ENCODE data around the gene PLA2R1. TPM values are rescaled to one million over a fixed set of nuclear protein-coding genes. Genes with fewer than 3 reads are reported as not detected.

PLA2R1 gene
- total RNA-seq, 1 experiment from 2014 or later = 5.7 TPM

- CTCF ChIA-PET = no interaction called here
Observed at GRCh38 chr2:160029270-160029628, 33.2 kb downstream of the PLA2R1 start.

GRCh38 chr2:160028431-160029269 lies 33.8 kb downstream of the PLA2R1 start:
- BruUV-seq (replicated peaks) = no TSS peak
- TF ChIP-seq CTCF (IDR thresholded peaks at IDR 0.05) (no peak), POLR2AphosphoS5 (IDR thresholded peaks at IDR 0.05; ENCODE audit: low read depth, low read length) (no peak), SIN3A (IDR thresholded peaks at IDR 0.05; ENCODE audit: borderline replicate concordance, insufficient read depth, low read depth, low read length) (no peak), REST (IDR thresholded peaks at IDR 0.05; ENCODE audit: insufficient read depth in 1 of 2, low read depth in 2 of 2, low read length in 1 of 2) (no peak), TCF7L2 (IDR thresholded peaks at IDR 0.05; ENCODE audit: low read depth, low read length) (no peak)
- no peak overlapping the region for H3K4me3 ChIP-seq (ENCODE audit: low read depth in 2 of 2, low read length in 2 of 2)
- no peaks in the 10 kb centered on the region for H3K4me1 ChIP-seq (ENCODE audit: control insufficient read depth, insufficient read depth, low read length)
- in situ Hi-C loops (cut with HindIII; ENCODE audit: low pct_unique_long_range_greater_than_20kb, low sequenced_read_pairs) = no loop called here
- no peak for ATAC-seq
- no peak for DNase-seq (ENCODE audit: low read depth, low spot score)
- H3K9me3 ChIP-seq (ENCODE audit: control insufficient read depth, insufficient read depth, low read depth, low read length) = no peaks in the 10 kb centered on the region
- intact Hi-C loops (cut with micrococcal nuclease; ENCODE audit: unreplicated experiment) = no loop called here
- H3K27me3 ChIP-seq (ENCODE audit: control insufficient read depth, insufficient read depth, low read length) = no peaks in the 10 kb centered on the region
- ChIA-PET CTCF (no interaction called here), POLR2A (no interaction called here)
- H3K36me3 ChIP-seq (ENCODE audit: control insufficient read depth, insufficient read depth, low read length) = no peaks in the 10 kb centered on the region
- H3K27ac ChIP-seq (ENCODE audit: low read length) = no peak overlapping the region

More at GRCh38 chr2:160029270-160029628, 33.2 kb downstream of the PLA2R1 start:
- no peak for ATAC-seq
- TF ChIP-seq POLR2AphosphoS5 (IDR thresholded peaks at IDR 0.05; ENCODE audit: low read depth, low read length) = no peak
- no peak for TF ChIP-seq CTCF (IDR thresholded peaks at IDR 0.05)
- no peak for TF ChIP-seq REST (IDR thresholded peaks at IDR 0.05; ENCODE audit: insufficient read depth in 1 of 2, low read depth in 2 of 2, low read length in 1 of 2)
- no peak for TF ChIP-seq TCF7L2 (IDR thresholded peaks at IDR 0.05; ENCODE audit: low read depth, low read length)
- no peak for TF ChIP-seq SIN3A (IDR thresholded peaks at IDR 0.05; ENCODE audit: borderline replicate concordance, insufficient read depth, low read depth, low read length)
- Histone ChIP-seq H3K4me1 (ENCODE audit: control insufficient read depth, insufficient read depth, low read length) (no peaks in the 10 kb centered on the region), H3K27ac (ENCODE audit: low read length) (no peak overlapping the region), H3K9me3 (ENCODE audit: control insufficient read depth, insufficient read depth, low read depth, low read length) (no peaks in the 10 kb centered on the region), H3K36me3 (ENCODE audit: control insufficient read depth, insufficient read depth, low read length) (no peaks in the 10 kb centered on the region), H3K4me3 (ENCODE audit: low read depth in 2 of 2, low read length in 2 of 2) (no peak overlapping the region), H3K27me3 (ENCODE audit: control insufficient read depth, insufficient read depth, low read length) (no peaks in the 10 kb centered on the region)
- in situ Hi-C loops (cut with HindIII; ENCODE audit: low pct_unique_long_range_greater_than_20kb, low sequenced_read_pairs) (no loop called here), intact Hi-C loops (cut with micrococcal nuclease; ENCODE audit: unreplicated experiment) (no loop called here)
- no peak for DNase-seq (ENCODE audit: low read depth, low spot score)
- POLR2A ChIA-PET = no interaction called here
- no TSS peak for BruUV-seq (replicated peaks)

All from Panc1 (cell line).